GM12875 (cell line): ENCODE data around the gene VAX1.

Experiments used
- H3K4me3 ChIP-seq: one replicate; pipeline ENCODE4 v1.5.1; 2011; ENCODE audit warnings: low read depth, low read length, control low read depth
- CTCF ChIP-seq: IDR thresholded peaks from 2 replicates; pipeline ENCODE4 v1.5.1; 2011; ENCODE audit warnings: low read depth, mild to moderate bottlenecking, control low read depth, inconsistent platforms, low read length, moderate library complexity, borderline replicate concordance; ENCODE audit not compliant: insufficient read depth

Gene VAX1

DNA sequence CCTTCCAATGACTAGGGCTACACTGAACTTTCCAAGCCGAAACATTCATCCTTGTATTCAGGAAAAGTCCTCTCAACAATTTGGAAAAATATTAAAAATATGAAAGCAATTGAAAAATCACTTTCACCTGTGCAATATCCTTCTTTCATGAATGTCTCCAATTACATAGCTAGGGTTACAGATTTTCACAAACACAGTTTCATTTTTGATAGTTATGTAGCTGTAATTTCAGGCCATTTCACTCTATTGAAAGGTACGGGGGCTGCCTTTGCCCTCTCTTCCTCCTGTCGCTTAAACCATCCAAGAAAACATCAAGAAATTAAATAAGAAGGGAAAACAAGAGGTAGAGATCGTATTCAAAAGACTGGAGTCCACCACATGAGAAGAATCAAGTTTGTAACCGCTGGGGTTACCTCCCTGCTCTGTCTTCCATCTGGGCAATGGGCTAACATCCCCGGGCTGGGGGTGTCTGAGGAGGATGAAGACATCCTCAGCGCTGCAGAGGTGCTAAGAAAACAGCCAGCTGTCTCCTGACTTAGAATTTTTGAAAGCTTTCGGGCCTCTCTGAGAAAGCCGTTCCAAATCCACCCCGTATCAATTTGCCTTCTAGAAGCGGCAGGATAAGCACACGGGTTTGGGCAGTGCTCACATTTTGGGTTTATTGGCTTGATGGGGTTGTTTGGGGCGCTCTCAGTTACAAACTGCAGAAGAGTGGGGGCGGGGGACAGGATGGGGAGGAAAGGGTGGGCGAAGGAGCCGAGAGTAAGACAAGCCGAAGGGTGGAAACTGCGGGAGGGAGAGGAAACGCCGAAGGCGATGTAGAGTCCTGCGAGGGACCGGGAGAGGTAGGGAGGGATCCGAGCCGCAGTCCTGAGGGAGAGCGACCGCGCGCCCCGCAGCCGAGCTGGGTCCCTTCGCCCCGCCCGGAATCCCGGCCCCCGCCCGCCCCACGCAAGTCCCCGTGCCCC lies 24.3 kb upstream of the VAX1 start:
- TF ChIP-seq CTCF: no peak
- H3K4me3 ChIP-seq: no peak overlapping the region

DNA sequence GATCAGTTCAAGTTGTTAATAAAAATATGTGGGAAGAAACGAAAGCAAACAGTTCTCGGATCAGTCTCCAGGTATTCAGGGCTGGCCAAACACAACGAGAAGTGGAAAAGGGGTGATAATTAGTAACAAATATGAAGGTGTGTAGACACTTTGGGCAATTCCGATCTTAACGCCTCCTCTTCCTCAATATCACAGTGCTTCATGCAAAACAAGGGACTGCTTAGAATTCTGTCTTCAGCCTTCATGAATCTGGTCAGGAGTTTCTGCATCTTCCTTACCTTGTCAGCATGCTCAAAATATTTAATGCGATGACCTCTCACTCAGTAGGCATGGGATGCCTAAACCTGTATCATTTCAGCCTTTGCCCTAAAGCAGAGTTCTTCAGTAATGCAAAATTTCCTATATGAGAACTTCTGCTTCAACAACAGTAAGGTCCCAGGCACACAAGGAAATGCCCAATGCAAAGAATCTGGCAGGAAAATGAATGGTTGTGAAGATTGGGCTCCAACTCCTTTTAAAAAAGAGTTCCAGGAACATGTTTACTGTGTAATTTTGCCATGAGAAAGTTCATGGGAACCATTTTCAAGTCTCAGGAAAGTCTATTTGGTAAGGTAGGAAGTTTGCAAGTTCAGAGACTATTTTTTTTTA lies 23.4 kb upstream of the VAX1 start:
- TF ChIP-seq CTCF: no peak
- no peak overlapping the region for H3K4me3 ChIP-seq

- TF ChIP-seq CTCF: no peak
- H3K4me3 ChIP-seq: no peak overlapping the region
Observed at GRCh38 chr10:117160567-117160966, 22.5 kb upstream of the VAX1 start.

DNA sequence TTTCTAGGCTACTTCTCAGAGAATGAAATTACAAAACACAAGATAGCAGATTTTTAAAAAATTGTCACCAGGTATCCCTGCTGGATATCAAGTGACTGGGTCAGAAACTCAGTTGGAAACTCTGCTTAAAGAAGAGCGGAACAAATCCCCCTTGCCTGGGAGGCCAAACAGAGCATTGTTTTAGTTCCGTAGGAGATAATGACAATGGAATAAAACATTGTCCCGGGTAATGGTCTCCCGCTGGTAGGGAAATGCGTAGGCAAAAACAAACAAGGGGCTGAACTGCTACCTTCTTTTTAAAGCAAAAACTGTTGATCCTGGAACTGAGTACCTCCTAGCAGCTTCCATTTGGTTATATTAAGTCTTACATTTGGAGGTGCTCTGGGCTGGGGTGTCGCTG lies 21.3 kb upstream of the VAX1 start:
- no peak overlapping the region for H3K4me3 ChIP-seq
- no peak for TF ChIP-seq CTCF

DNA sequence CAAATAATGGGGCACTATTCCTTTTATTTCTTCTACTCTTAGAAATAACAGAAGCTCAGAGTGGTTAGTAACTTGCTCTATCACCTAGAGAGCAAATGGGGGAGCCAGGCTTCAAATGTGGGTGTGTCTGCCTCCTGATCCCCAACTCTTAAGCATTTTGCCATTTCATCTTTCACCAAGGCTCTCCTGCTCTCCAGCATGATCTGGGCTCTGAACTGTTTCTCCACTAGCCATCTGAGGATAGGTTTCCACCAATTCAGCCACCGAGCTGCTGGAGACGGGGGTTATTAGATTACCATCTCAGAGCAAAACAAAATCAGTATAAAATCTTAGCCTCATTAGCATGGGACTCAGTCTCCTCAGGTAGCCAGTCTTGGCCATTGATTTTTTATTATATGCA lies 20.2 kb upstream of the VAX1 start:
- no peak for TF ChIP-seq CTCF
- H3K4me3 ChIP-seq: no peak overlapping the region

GRCh38 chr10:117152668-117153067 lies 14.6 kb upstream of the VAX1 start:
- no peak for TF ChIP-seq CTCF
- no peak overlapping the region for H3K4me3 ChIP-seq
